SK-N-SH (cell line): ENCODE measurements around the gene THSD7A. TPM values are rescaled to one million over a fixed set of nuclear protein-coding genes. Genes with fewer than 3 reads are reported as not detected.

Source experiments
- CTCF ChIA-PET: fragments of 300-600, 350-600 bp; formaldehyde crosslinking; extraction: SDS; loops from one replicate; lab custom pipeline; 2021; lab: Yijun Ruan, JAX
- POLR2A ChIA-PET: fragments of 350-600 bp; sonication (Branson Sonifier 250); formaldehyde crosslinking; extraction: SDS; loops from one replicate; lab custom pipeline; 2020; ENCODE audit warnings: antibody characterized with exemption, inconsistent platforms; lab: Yijun Ruan, JAX
- DNase-seq: peaks from one replicate; pipeline ENCODE4 v3.0.0; 2012
- H2AFZ ChIP-seq: fragments of 200-600 bp; sonication (generic); 2 replicates; pipeline ENCODE4 v1.8.1; 2016; ENCODE audit warnings: antibody characterized with exemption, mild to moderate bottlenecking, low read depth
- H3F3A ChIP-seq: fragments of 200-600 bp; sonication (generic); replicated peaks from 2 replicates; pipeline ENCODE3; 2016; ENCODE audit warnings: antibody characterized with exemption, mild to moderate bottlenecking; ENCODE audit not compliant: insufficient read depth
- H3K27ac ChIP-seq, 2 experiments: fragments of 200-500 bp in 1 of 2; fragments of 200-600 bp in 1 of 2; sonication (Bioruptor generic) in 1 of 2; sonication (generic), shearing (Covaris generic) in 1 of 2; 2 replicates each; pipeline versions ENCODE4 v1.5.1 to v1.6.1; 2014 to 2016; ENCODE audit warnings: low read depth in 2 of 2, inconsistent platforms in 1 of 2, low read length in 1 of 2, mild to moderate bottlenecking in 1 of 2, mixed read lengths in 1 of 2
- H3K27me3 ChIP-seq: fragments of 200-600 bp; sonication (generic), shearing (Covaris generic); 2 replicates; pipeline ENCODE4 v1.6.1; 2016; ENCODE audit warnings: mixed run types; ENCODE audit not compliant: insufficient read depth
- H3K36me3 ChIP-seq, 2 experiments: fragments of 200-500 bp in 1 of 2; fragments of 200-600 bp in 1 of 2; sonication (Bioruptor generic) in 1 of 2; sonication (generic) in 1 of 2; replicated peaks in 1 of 2; 2 replicates each; pipeline versions ENCODE3 to v1.5.1; 2014 to 2016; ENCODE audit warnings: low read length in 1 of 2, mild to moderate bottlenecking in 1 of 2; ENCODE audit not compliant: insufficient read depth in 2 of 2, control insufficient read depth in 1 of 2
- H3K4me1 ChIP-seq, 2 experiments: fragments of 200-500 bp in 1 of 2; fragments of 200-600 bp in 1 of 2; sonication (Bioruptor generic) in 1 of 2; sonication (generic), shearing (Covaris generic) in 1 of 2; 2 replicates each; pipeline versions ENCODE4 v1.5.1 to v1.6.1; 2014 to 2016; ENCODE audit warnings: low read depth in 1 of 2, low read length in 1 of 2, mixed run types in 1 of 2; ENCODE audit not compliant: insufficient read depth in 2 of 2, control insufficient read depth in 1 of 2
- H3K4me2 ChIP-seq: fragments of 200-600 bp; sonication (generic), shearing (Covaris generic); 2 replicates; pipeline ENCODE4 v1.6.1; 2017; ENCODE audit warnings: mixed run types
- H3K4me3 ChIP-seq, 2 experiments: fragments of 200-500 bp in 1 of 2; fragments of 200-600 bp in 1 of 2; sonication (Bioruptor generic) in 1 of 2; sonication (generic), shearing (Covaris generic) in 1 of 2; 2 replicates each; pipeline versions ENCODE4 v1.5.1 to v1.8.1; 2014 to 2016; ENCODE audit warnings: low read depth in 2 of 2, inconsistent platforms in 1 of 2, low read length in 1 of 2, mild to moderate bottlenecking in 1 of 2, mixed read lengths in 1 of 2, moderate library complexity in 1 of 2
- H3K79me2 ChIP-seq: fragments of 200-600 bp; sonication (generic); 2 replicates; pipeline ENCODE4 v1.8.1; 2017; ENCODE audit warnings: mild to moderate bottlenecking; ENCODE audit not compliant: insufficient read depth
- H3K9ac ChIP-seq: fragments of 200-600 bp; sonication (generic); 2 replicates; pipeline ENCODE4 v1.6.1; 2017; ENCODE audit warnings: mixed run types
- H3K9me2 ChIP-seq: fragments of 200-600 bp; sonication (generic); 2 replicates; pipeline ENCODE4 v1.6.1; 2017; ENCODE audit warnings: mixed run types
- H3K9me3 ChIP-seq: fragments of 200-600 bp; sonication (generic); 2 replicates; pipeline ENCODE4 v1.6.1; 2017; ENCODE audit warnings: mixed run types, mild to moderate bottlenecking, moderate library complexity
- H4K20me1 ChIP-seq: fragments of 200-600 bp; sonication (generic); 2 replicates; pipeline ENCODE4 v1.6.1; 2017; ENCODE audit warnings: mild to moderate bottlenecking, mixed run types; ENCODE audit not compliant: insufficient read depth
- CHD2 ChIP-seq: fragments of 150-350 bp; IDR thresholded peaks from 2 replicates; pipeline ENCODE4 v1.6.1; 2018; ENCODE audit warnings: low read length; ENCODE audit not compliant: partially characterized antibody
- FOXJ3 ChIP-seq: sonication (generic); formaldehyde crosslinking; IDR thresholded peaks from 2 replicates; pipeline ENCODE4 v1.5.1; 2020; ENCODE audit warnings: mild to moderate bottlenecking, missing genetic modification reagents
- GATA2 ChIP-seq: sonication (generic); formaldehyde crosslinking; IDR thresholded peaks from 2 replicates; pipeline ENCODE4 v1.5.0; 2020; ENCODE audit warnings: mild to moderate bottlenecking, missing genetic modification reagents
- MAX ChIP-seq: IDR thresholded peaks from 2 replicates; pipeline ENCODE4 v1.4.0; 2012; ENCODE audit warnings: low read depth
- MXI1 ChIP-seq: IDR thresholded peaks from 2 replicates; pipeline ENCODE4 v1.6.1; 2012; ENCODE audit warnings: mild to moderate bottlenecking, low read depth, low read length, improper control_type of control experiment
- NFIC ChIP-seq: IDR thresholded peaks from 2 replicates; pipeline ENCODE4 v1.4.0; 2012; ENCODE audit warnings: borderline replicate concordance
- RAD21 ChIP-seq: IDR thresholded peaks from 2 replicates; pipeline ENCODE4 v1.6.1; 2012; ENCODE audit warnings: mild to moderate bottlenecking, low read length
- RCOR1 ChIP-seq: fragments of 150-350 bp; IDR thresholded peaks from 2 replicates; pipeline ENCODE4 v1.6.1; 2017; ENCODE audit warnings: antibody characterized with exemption, low read length
- RFX5 ChIP-seq: IDR thresholded peaks from 2 replicates; pipeline ENCODE4 v1.6.1; 2012; ENCODE audit warnings: mild to moderate bottlenecking, improper control_type of control experiment, low read length
- SMC3 ChIP-seq: IDR thresholded peaks from 2 replicates; pipeline ENCODE4 v1.6.1; 2012; ENCODE audit warnings: low read depth, low read length, improper control_type of control experiment
- TAF1 ChIP-seq: IDR thresholded peaks from 2 replicates; pipeline ENCODE4 v1.6.1; 2012; ENCODE audit warnings: low read depth, mild to moderate bottlenecking, low read length, moderate library complexity, borderline replicate concordance
- TEAD4 ChIP-seq: IDR thresholded peaks from 2 replicates; pipeline ENCODE4 v1.4.0; 2012; ENCODE audit warnings: mild to moderate bottlenecking, borderline replicate concordance; ENCODE audit not compliant: insufficient read depth
- YY1 ChIP-seq: IDR thresholded peaks from 2 replicates; pipeline ENCODE4 v1.4.0; 2012; ENCODE audit warnings: low read depth, mild to moderate bottlenecking
- WGBS: methylation state at CpG from one replicate; pipeline ENCODE4 v1.1.6; 2017; ENCODE audit warnings: low lambda C conversion rate; 5-methylcytosine and 5-hydroxymethylcytosine counted together
- polyA plus RNA-seq, 3 experiments: library from polyadenylated mRNA; depleted of rRNA; stranded (reverse); fragments of >200 nt; gene quantifications; 2 replicates each; pipeline ENCODE4 v1.2.3, GENCODE V29; 2012
- TF ChIP-seq, protein P1 (sequence below): IDR thresholded peaks from 2 replicates; pipeline ENCODE4 v1.6.1; 2012; ENCODE audit warnings: mild to moderate bottlenecking, low read depth, low read length, moderate library complexity
- TF ChIP-seq, protein P2 (sequence below): fragments of 200-600 bp; sonication (generic); IDR thresholded peaks from 2 replicates; pipeline ENCODE4 v1.6.1; 2017; ENCODE audit warnings: antibody characterized with exemption, mild to moderate bottlenecking, moderate library complexity

The THSD7A gene
- polyA plus RNA-seq, 1 of the 3 experiments (the other 2 are of a cell fraction) = 0.16 TPM

GRCh38 chr7:11427686-11428273, 404.2 kb downstream of the THSD7A start:
- H3K4me3 ChIP-seq = no peak overlapping the region; a peak in 1 of 4 replicates
- 3% methylated on average over 1 of the region's 1 CpG for WGBS
- no peaks in the 10 kb centered on the region for H3F3A ChIP-seq
- H3K4me2 ChIP-seq = no peak overlapping the region
- TF ChIP-seq RFX5 (0 out of 2 replicates have a peak, but pooled peaks have one; percentile 46), MAX (no peak), SMC3 (peak; percentile 76), CHD2 (no peak), RCOR1 (0 out of 2 replicates have a peak, but pooled peaks have one; percentile 39), TAF1 (no peak), GATA2 (CRISPR knock-in tag) (peak; percentile 92), TEAD4 (no peak), RAD21 (peak; percentile 97), NFIC (no peak), YY1 (no peak), MXI1 (no peak), FOXJ3 (CRISPR knock-in tag) (no peak)
- TF ChIP-seq, protein P1, sequence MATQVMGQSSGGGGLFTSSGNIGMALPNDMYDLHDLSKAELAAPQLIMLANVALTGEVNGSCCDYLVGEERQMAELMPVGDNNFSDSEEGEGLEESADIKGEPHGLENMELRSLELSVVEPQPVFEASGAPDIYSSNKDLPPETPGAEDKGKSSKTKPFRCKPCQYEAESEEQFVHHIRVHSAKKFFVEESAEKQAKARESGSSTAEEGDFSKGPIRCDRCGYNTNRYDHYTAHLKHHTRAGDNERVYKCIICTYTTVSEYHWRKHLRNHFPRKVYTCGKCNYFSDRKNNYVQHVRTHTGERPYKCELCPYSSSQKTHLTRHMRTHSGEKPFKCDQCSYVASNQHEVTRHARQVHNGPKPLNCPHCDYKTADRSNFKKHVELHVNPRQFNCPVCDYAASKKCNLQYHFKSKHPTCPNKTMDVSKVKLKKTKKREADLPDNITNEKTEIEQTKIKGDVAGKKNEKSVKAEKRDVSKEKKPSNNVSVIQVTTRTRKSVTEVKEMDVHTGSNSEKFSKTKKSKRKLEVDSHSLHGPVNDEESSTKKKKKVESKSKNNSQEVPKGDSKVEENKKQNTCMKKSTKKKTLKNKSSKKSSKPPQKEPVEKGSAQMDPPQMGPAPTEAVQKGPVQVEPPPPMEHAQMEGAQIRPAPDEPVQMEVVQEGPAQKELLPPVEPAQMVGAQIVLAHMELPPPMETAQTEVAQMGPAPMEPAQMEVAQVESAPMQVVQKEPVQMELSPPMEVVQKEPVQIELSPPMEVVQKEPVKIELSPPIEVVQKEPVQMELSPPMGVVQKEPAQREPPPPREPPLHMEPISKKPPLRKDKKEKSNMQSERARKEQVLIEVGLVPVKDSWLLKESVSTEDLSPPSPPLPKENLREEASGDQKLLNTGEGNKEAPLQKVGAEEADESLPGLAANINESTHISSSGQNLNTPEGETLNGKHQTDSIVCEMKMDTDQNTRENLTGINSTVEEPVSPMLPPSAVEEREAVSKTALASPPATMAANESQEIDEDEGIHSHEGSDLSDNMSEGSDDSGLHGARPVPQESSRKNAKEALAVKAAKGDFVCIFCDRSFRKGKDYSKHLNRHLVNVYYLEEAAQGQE = no peak
- TF ChIP-seq, protein P2, sequence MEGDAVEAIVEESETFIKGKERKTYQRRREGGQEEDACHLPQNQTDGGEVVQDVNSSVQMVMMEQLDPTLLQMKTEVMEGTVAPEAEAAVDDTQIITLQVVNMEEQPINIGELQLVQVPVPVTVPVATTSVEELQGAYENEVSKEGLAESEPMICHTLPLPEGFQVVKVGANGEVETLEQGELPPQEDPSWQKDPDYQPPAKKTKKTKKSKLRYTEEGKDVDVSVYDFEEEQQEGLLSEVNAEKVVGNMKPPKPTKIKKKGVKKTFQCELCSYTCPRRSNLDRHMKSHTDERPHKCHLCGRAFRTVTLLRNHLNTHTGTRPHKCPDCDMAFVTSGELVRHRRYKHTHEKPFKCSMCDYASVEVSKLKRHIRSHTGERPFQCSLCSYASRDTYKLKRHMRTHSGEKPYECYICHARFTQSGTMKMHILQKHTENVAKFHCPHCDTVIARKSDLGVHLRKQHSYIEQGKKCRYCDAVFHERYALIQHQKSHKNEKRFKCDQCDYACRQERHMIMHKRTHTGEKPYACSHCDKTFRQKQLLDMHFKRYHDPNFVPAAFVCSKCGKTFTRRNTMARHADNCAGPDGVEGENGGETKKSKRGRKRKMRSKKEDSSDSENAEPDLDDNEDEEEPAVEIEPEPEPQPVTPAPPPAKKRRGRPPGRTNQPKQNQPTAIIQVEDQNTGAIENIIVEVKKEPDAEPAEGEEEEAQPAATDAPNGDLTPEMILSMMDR = peak; percentile 98
- peak; percentile 76 for DNase-seq
- no peaks in the 10 kb centered on the region for H3K9me2 ChIP-seq
- H2AFZ ChIP-seq = no peak overlapping the region
- peaks cover 0 to 11% of the 10 kb centered on the region in 2 experiments for H3K36me3 ChIP-seq
- no peaks in the 10 kb centered on the region for H4K20me1 ChIP-seq
- peaks cover 0 to 11% of the 10 kb centered on the region in 2 experiments; a peak in 2 of 4 replicates for H3K4me1 ChIP-seq
- H3K27me3 ChIP-seq = no peaks in the 10 kb centered on the region
- no peaks in the 10 kb centered on the region for H3K79me2 ChIP-seq
- H3K9me3 ChIP-seq = no peaks in the 10 kb centered on the region
- POLR2A ChIA-PET = interaction anchor here (0.7 to 1.6 kb wide), 2 partner anchors 403 to 406 kb away, joined by 3 to 4 read pairs; no protein-coding TSS in a partner anchor
- CTCF ChIA-PET = interaction anchor here (0.6 to 1.7 kb wide), 22 partner anchors 10 to 1063 kb away, joined by 3 to 16 read pairs (median 3); partner anchors contain the start of gene THSD7A
- peak overlapping the region in 1 of 2 experiments; percentile 60; a peak in 2 of 4 replicates for H3K27ac ChIP-seq
- no peak overlapping the region for H3K9ac ChIP-seq
